Kasumi-1 (cell line): ENCODE results near the gene ZIC1.

Source experiments
- DNase-seq, 2 experiments: peaks; one replicate each; lab custom pipeline; 2025; lab: John Stamatoyannopoulos, UW

ZIC1 gene

DNA sequence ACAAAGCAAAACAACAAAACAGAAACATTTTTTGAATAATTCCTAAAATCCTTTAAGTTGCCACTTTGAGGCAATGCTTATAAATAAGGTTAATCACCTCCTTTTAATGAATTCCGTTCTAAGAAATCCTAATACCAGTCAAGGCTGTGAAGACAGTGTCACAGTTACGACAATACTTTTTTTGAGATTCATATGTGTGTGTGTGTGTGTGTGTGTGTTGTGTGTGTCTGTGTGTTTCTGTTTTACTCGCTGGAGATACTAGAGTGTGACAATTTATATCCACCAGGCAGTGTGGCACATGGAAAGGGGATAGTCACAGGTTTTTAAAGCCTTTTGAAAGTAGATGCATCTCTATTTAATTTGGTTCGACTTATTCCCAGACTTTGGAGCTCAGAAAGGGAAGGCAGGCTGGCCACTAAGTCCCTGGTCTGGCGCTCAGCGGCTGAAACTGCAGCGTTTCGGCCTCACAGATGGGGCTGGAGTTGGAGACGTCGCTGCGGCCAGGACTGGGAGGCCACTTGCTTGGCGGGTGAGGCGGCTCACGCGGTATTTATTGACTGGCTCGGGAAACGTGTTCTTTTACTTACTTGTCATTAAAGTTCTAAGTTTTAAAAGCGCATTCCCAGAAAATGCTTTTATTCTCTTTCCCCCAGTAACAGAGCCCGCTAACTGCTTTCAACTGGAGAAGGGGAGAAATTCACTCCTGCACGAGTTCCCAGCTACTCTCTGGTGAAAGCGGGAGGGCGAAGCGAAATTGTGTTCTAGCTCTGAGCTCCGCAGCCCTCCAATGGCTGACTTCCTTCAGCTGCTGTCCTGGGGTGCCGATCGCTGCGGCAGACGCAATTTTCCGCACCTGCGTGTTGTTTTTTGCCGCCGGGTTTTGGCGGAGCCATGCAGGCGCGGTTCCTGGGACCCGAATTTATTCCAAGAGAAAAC is 13.7 kb downstream of the ZIC1 start:
- no peak for DNase-seq

DNA sequence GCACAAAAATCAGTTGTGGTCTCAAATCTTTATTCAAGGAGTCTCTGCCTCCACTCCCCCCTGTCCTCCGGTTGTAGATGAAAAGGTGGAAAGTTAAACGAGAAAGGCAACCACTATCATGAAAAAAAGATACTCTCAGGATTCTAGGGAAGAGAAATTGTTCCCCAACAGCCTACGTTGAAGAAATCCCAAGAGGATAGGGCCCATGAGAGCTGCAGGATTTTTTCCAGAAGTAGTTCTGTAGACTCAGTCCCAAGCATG is 14.3 kb downstream of the ZIC1 start:
- DNase-seq: no peak

DNA sequence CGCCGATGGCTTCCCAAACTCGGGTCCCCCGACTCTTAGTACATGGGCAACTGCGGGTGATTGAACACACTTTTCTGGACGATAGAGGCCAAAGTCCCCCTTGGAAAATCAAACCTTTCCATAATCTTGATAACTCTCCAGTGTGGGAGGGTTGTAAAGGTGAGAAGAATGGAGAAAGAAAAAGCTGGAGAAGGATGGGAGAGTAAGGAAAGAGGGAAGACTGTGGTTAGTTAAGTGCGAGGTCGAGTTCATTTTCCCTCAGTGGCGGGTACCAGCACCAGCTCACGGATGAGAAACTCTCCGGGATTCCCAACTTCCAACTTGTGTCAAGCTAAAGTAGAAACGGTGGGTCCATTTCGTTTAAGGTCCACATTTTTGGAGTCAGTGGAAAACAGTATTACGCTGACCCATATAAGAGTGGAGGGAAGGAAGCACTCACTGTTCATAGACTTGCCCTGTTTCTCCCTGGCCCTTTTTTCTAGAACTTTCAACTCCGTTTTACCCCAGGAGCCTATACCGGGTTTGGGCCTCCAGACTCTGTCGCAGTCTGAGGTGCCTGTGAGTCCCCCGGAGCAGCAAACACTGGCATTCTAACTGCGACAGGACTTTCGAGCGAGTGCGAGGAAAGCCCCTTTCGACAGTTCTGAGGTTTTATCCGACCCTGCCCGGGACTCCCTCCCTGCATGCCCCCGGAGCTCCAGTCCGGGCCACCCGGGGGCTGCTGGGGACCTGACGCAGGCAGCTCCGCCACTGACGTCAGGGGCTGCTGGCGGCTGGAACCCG is 14.8 kb downstream of the ZIC1 start:
- DNase-seq: no peak

DNA sequence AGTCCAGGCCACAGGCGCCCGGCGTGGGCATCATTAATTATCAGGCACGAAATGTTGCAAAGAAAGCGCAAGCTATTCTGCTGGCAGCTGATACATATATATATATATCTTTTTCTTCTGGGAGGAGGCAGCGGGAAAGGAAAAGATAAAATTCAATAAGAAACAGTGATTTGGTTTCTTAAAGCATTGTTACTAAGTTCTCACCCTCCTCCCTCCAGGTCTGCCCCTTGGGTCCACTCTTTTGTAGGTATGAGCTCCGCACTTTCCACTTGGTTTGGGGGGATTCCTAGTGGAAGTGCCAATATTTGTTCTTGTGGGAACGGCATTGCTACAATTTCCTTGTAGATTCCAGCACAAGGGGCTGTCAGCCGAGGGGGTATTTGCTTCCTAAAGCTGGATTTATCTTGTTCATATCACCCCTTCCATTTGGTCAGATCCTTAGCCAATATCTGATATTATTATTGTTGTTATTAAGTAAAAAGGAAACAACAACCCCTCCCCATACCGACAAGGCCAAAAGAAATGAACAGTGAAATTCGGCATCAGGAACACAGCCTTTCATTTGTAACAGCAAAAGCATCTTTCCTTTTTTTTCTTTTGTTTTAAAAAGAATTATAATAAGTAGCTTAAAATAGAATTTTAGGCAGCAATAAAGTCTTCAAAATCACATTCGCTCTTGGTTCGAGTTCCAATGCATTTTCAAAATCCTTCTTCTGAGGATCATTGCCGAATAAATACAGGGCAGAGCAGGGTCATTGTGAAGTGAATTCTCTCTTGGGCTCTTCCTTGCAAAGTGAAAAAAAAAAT is 15.6 kb downstream of the ZIC1 start:
- DNase-seq: no peak

DNA sequence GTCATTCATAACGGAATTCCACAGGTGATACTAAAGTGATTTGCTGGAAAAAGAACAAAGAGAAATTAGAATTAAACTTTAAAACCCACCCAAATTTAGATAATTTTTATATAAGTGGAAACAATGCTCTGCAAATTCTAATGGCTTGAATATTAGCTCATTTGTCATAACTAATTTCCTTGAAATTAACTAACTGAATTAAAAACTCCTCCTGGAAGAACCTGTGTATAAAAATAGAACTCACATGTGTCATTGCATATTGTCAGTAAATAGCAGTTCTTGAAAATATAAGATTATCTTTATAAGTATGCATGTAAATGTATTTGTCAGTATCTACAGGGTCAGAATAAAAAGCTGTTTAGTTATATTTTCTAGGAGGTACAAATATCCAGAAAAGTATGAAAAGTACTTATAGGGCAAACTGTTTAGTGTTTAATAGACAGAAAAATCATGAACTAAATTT is 16.3 kb downstream of the ZIC1 start:
- no peak for DNase-seq

DNA sequence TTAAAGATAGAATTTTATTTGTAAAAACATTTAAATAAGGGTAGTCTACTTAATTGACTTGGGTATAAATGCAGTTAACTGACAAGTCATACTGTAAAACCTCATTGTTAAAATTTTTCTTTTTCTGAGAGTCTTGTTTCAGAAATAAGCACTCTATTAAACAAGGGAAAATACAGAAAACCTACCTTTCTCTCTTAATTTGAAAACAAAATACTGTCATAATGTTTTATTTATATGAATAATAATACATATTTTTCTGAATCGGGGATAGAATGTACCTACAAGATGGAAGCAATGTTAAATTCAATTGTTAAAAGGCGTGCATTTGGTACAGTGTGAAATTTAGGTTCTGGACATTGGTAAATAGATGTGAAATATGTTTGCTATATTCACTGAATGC is 17.8 kb downstream of the ZIC1 start:
- no peak for DNase-seq

DNA sequence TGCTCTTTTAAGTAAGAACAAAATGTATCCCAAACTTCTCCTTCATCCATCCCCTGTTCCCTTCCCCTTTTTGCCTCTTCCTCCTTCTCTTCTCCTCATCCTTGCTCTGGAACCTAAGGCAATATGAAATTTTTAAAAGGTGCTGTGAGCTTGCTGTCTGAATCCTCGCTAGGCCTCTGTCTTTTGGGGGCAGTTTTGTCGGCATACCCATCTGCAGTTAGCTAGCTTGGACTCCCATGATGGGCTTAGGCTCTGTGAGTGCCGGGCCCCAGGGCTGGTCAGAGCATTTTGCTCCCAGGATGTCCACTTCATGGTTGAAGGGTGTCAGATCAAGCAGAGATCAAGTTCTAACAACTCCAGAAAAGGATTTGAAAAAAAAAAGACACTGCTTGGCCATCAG is 18.6 kb downstream of the ZIC1 start:
- DNase-seq: no peak

DNA sequence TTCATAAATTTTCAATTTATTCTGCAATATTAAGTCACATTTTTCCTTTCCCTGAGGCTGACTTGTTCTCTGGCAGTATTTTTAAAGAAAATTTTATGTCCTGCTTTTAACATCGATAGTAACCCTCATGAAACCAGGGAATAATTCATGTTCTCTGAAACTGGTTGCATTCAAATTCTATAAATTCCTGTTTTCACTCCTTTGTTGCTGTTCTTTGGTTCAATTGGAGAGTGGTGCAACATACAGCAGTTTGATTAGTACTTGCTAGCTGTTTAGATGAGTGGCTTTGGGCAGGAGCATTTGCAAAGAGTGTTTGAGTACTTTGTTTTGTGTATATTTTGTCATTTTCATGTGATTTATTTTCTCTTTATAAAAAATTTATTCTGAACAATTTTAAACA is 19.2 kb downstream of the ZIC1 start:
- DNase-seq: no peak

DNA sequence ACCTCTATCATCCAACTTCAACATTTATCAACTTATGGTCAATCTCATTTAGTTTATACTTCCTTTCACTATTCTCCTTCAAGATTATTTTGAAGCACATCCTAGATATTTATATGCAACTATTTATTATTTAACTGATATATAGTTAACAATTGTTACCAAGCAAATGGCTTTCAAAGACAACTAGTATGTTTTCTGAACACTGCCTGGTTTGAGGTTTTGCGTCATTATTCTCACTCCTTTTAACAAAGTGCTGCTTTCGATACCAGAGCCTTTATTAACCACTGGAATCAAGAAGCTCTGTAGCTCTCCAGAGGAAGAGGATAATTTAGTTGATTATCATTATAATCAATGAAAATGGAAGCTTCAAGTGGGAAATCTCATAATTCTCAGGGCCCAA is 19.6 kb downstream of the ZIC1 start:
- DNase-seq: no peak

DNA sequence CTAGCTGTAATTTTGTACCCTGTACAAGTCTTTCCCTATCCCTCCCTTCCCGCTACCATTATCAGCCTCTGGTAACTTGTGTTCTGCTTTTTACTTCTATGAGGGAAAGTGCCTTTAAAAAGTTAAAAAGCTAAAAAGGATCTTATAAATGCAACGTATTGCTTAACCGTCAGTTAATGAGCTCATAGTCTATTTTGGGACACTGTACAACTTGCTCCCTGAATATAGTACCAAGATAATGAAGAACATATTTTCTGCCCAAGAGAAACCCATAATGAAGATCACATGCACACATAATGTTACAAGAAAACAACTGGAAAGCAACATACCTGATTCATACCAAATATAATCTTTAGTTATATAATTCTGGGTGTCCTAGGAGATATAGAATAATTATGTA is 22.6 kb downstream of the ZIC1 start:
- peak; percentile 11 to 22 for DNase-seq

DNA sequence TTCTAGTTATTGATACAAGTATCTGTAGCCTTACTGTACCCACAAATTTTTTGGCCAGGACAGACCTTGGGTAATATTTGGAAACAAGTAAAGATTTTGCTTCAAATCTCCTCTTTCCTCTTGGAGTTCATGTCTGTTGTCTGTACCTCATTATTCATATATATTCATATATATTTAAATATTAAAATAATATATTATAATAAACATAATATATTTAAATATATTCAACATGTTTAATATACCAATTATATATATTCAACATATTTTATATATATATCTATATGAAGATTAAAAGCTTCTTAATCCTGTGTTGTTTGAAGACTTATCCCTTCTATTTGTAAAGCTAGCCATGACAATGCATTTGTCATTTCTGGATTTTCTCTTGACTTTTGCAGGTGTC is 38.1 kb downstream of the ZIC1 start:
- DNase-seq: no peak

DNA sequence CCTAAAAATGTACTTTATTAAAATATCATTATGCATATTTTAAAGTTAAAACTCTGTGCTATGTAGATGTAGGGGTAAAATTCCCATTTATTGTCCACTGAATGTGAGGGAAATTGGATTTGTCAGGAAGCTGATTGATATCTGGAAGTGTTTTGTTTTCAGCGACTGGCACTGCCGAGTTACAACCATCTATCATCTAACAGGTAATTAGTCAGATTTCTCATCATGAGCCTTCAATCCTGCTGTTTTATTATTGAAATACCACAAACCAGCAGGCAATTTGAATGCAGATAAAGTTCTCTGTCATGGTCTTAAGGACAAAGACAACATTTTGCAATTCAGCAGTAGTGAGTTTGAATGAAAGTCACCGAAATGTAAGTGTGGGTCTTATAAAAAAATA is 40.5 kb downstream of the ZIC1 start:
- DNase-seq: no peak

DNA sequence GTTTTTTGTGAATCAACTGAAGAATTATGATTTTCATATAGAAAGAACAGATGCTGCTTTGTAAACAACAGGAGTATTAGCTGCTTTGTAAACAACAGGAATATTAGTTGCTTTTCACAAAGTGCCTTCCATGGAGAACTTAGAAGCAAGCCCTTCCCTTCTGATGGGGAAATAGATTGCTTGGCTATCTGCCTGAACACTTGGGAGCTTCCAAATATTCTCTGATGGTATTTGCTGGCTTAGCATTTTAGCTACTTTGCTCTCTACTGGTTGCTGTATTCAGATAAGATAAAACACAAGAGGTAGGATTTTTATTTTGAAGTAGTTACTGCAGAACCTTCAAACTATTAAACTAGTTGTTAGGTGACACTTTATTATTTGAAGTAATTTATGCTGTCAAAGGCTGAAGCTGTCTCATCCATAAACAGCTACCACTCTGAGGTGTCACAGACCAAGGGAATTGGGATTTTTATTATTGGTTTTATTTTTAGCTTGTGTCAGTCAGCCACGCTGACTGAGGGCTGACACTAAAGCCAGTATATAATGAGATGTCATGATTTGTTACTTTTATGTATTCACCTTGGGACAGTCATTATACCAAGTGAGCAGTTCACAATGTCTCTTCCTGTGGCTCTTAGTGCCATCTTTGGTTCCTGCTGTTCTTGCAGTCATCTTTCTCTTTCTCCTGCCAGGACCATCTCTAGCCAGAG is 50.0 kb downstream of the ZIC1 start:
- DNase-seq: no peak

DNA sequence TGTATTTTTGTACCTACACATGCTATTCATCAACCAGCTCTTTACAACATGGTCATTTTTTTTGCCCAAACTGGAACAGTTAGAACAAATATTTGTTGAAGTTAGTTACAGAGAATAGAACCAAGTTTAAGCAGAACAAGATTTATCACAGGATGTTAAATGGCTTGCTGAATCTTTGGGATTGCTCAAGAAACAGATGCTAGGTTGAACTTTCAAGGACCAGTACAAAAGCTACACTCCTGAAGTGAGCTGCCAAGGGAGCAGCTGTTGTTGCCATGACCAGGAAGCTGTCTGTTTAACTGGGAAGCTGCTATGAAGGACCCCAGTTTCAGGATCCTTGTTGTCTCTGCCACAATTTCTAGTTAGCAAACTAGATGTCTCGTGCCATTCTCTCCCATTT is 53.7 kb downstream of the ZIC1 start:
- DNase-seq: no peak
